ENCODE data around the gene OR52B6.
A peak's percentile ranks its signal among the peaks of the same experiment; 100 is the strongest.

The OR52B6 gene

DNA sequence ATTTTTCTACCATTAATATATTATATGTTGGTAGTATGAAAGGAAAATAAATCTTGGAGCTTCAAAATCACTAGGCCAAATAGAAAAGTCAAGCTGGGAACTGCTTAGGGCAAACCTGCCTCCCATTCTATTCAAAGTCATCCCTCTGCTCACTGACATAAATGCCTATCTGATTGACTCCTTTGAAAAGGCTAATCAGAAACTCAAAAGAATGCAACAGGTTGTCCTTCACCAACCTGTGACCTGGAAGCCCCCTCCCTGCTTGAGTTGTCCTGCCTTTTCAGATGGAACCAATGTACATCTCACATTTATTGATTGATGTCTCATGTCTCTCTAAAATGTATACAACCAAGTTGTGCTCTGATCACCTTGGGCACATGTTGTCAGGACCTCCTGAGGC lies 40.9 kb downstream of the OR52B6 start:
- Histone ChIP-seq H3K4me3 (ENCODE audit: low read depth, low read length) (no peak overlapping the region), H3K4me1 (ENCODE audit: control insufficient read depth, insufficient read depth, low read length) (no peaks in the 10 kb centered on the region), H3K36me3 (ENCODE audit: control insufficient read depth in 2 of 2, insufficient read depth in 1 of 2, low read length in 2 of 2) (no peaks in the 10 kb centered on the region), H3K9me3 (ENCODE audit: control insufficient read depth, insufficient read depth, low read depth, low read length) (no peaks in the 10 kb centered on the region), H3K27ac (ENCODE audit: extremely low read depth, low read depth, low read length) (no peak overlapping the region)
- ChIA-PET POLR2A (no interaction called here), CTCF (interaction anchor here (0.7 to 1.2 kb wide), 2 partner anchors 21 to 22 kb away, joined by 3 read pairs; no protein-coding TSS in a partner anchor)
- TF ChIP-seq ZNF48 (tag by site-specific recombination; IDR thresholded peaks at IDR 0.05) (no peak), SCRT2 (tag by site-specific recombination; IDR thresholded peaks at IDR 0.05) (peak; percentile 73)

DNA sequence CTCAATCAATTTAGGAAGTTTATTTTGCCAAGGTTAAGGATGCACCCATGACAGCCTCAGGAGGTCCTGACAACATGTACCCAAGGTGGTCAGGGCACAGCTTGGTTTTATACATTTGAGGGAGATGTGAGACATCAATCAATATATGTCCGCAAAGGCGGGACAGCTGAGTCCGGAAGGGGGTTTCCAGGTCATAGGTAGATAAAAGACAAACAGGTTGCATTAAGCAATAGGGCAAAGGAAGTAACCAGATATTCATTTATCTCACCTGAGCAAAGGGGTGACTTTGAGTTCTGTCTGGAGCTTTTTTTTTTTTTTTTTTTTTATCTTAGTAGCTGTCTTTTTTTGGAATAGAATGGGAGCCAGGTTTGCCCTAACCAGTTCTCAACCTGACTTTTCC lies 42.1 kb downstream of the OR52B6 start:
- H3K9me3 ChIP-seq (ENCODE audit: control insufficient read depth, insufficient read depth, low read depth, low read length), result no peaks in the 10 kb centered on the region
- POLR2A ChIA-PET, result interaction anchor here (0.6 kb wide), 1 partner anchor 22 kb away, joined by 4 read pairs; no protein-coding TSS in a partner anchor
- no peaks in the 10 kb centered on the region for H3K4me1 ChIP-seq (ENCODE audit: control insufficient read depth, insufficient read depth, low read length)
- CTCF ChIA-PET, result interaction anchor here (1.3 kb wide), 1 partner anchor 22 kb away, joined by 3 read pairs; no protein-coding TSS in a partner anchor
- no peaks in the 10 kb centered on the region for H3K36me3 ChIP-seq (ENCODE audit: control insufficient read depth in 2 of 2, insufficient read depth in 1 of 2, low read length in 2 of 2)
- no peak overlapping the region for H3K27ac ChIP-seq (ENCODE audit: extremely low read depth, low read depth, low read length)
- TF ChIP-seq ZNF433 (tag by site-specific recombination; IDR thresholded peaks at IDR 0.05; ENCODE audit: low read depth), result no peak
- TF ChIP-seq ZNF223 (tag by site-specific recombination; IDR thresholded peaks at IDR 0.05), result no peak
- no peak for TF ChIP-seq BCL11A (tag by site-specific recombination; IDR thresholded peaks at IDR 0.05; ENCODE audit: low read depth)
- no peak for TF ChIP-seq BCL11B (tag by site-specific recombination; IDR thresholded peaks at IDR 0.05; ENCODE audit: low read depth)
- TF ChIP-seq ZNF670 (tag by site-specific recombination; IDR thresholded peaks at IDR 0.05; ENCODE audit: low read depth), result no peak
- TF ChIP-seq GLIS1 (tag by site-specific recombination; IDR thresholded peaks at IDR 0.05), result no peak
- TF ChIP-seq, protein P1, sequence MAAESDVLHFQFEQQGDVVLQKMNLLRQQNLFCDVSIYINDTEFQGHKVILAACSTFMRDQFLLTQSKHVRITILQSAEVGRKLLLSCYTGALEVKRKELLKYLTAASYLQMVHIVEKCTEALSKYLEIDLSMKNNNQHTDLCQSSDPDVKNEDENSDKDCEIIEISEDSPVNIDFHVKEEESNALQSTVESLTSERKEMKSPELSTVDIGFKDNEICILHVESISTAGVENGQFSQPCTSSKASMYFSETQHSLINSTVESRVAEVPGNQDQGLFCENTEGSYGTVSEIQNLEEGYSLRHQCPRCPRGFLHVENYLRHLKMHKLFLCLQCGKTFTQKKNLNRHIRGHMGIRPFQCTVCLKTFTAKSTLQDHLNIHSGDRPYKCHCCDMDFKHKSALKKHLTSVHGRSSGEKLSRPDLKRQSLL (tag by site-specific recombination; IDR thresholded peaks at IDR 0.05), result no peak
- no peak for TF ChIP-seq ZNF830 (tag by site-specific recombination; IDR thresholded peaks at IDR 0.05; ENCODE audit: low read depth)
- TF ChIP-seq ZNF664 (tag by site-specific recombination; IDR thresholded peaks at IDR 0.05), result no peak
- TF ChIP-seq, protein P2, sequence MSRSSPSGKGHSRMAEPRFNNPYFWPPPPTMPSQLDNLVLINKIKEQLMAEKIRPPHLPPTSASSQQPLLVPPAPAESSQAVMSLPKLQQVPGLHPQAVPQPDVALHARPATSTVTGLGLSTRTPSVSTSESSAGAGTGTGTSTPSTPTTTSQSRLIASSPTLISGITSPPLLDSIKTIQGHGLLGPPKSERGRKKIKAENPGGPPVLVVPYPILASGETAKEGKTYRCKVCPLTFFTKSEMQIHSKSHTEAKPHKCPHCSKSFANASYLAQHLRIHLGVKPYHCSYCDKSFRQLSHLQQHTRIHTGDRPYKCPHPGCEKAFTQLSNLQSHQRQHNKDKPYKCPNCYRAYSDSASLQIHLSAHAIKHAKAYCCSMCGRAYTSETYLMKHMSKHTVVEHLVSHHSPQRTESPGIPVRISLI (tag by site-specific recombination; IDR thresholded peaks at IDR 0.05), result no peak
- no peak for TF ChIP-seq ZSCAN16 (tag by site-specific recombination; IDR thresholded peaks at IDR 0.05)
- no peak for TF ChIP-seq ZNF174 (tag by site-specific recombination; IDR thresholded peaks at IDR 0.05)
- TF ChIP-seq ZNF76 (tag by site-specific recombination; IDR thresholded peaks at IDR 0.05; ENCODE audit: borderline replicate concordance, low read depth), result no peak
- no peak for TF ChIP-seq RBAK (tag by site-specific recombination; IDR thresholded peaks at IDR 0.05)
- TF ChIP-seq ZNF48 (tag by site-specific recombination; IDR thresholded peaks at IDR 0.05), result no peak
- H3K4me3 ChIP-seq (ENCODE audit: low read depth, low read length), result no peak overlapping the region

DNA sequence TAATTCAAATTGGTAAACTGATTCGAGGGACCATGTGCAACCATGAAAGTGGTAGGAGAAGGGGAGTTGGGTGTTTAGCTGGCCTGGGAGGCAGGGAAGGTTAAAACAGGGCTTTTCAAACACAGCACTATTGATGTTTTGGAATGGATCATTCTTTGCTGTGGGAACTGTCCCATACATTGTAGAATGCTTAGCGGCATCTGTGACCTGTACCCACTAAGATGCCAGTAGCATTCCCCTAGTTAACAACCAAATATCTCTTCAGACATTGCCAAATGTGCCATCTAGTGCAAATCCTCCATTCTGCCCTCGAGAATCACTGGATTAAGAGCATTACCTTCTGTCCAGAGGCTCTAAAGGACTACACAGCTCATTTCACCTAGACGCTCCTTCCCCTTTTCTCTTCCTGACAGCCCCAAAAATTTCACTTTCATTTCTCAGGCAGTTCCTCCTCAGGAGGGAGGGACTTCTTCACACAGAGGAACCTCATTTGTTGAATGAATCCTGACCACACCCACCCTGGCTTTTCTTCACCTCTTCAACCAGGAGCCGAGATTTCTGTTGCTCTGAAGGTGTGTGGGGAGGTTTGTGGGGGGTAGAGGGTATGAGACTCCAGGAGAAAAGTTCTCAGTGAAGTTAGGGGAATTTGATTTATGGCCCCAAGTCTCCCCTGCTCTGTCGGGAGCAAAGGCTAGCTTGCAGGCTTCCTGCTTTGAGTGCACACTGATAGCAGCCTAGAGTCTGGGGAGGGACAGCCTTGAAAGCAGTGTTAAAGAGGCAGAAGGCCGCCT lies 44.0 kb downstream of the OR52B6 start, which contains the start of gene TRIM34:
Gene TRIM34, plus strand, starts transcription at position 513 of the 791 bp plus-strand sequence. CDS start 7,331 bp downstream, outside the sequence.
- no peaks in the 10 kb centered on the region for H3K4me1 ChIP-seq (ENCODE audit: control insufficient read depth, insufficient read depth, low read length)
- no peaks in the 10 kb centered on the region for H3K9me3 ChIP-seq (ENCODE audit: control insufficient read depth, insufficient read depth, low read depth, low read length)
- no peak within 1 kb of the TSS for H3K27ac ChIP-seq (ENCODE audit: extremely low read depth, low read depth, low read length)
- ChIA-PET CTCF (no interaction called here), POLR2A (no interaction called here)
- TF ChIP-seq GLIS1 (tag by site-specific recombination; IDR thresholded peaks at IDR 0.05) (0 out of 2 replicates have a peak, but pooled peaks have one; percentile 20), ZNF10 (tag by site-specific recombination; IDR thresholded peaks at IDR 0.05) (no peak)
- H3K4me3 ChIP-seq (ENCODE audit: low read depth, low read length), result peak within 1 kb of the TSS; percentile 18
- no peaks in the 10 kb centered on the region for H3K36me3 ChIP-seq (ENCODE audit: control insufficient read depth in 2 of 2, insufficient read depth in 1 of 2, low read length in 2 of 2)
